Nephron (organoid): ENCODE measurements around the gene SIRPG.

Experiments
- H3K27ac Mint-ChIP-seq, 3 experiments: 2 replicates each; pipeline ENCODE4 v1.8.0; 2020; ENCODE audit warnings: mixed read lengths in 3 of 3, mild to moderate bottlenecking in 2 of 3, moderate library complexity in 1 of 3
- H3K27me3 Mint-ChIP-seq: 2 replicates; pipeline ENCODE4 v1.8.0; 2021; ENCODE audit warnings: low read depth, mild to moderate bottlenecking, moderate library complexity, mixed read lengths
- H3K36me3 Mint-ChIP-seq: 2 replicates; pipeline ENCODE4 v1.8.0; 2020; ENCODE audit warnings: low read depth, mixed read lengths
- H3K4me1 Mint-ChIP-seq: 2 replicates; pipeline ENCODE4 v1.8.0; 2020; ENCODE audit warnings: mixed read lengths
- H3K4me3 Mint-ChIP-seq, 3 experiments: 2 replicates each; pipeline ENCODE4 v1.8.0; 2020; ENCODE audit warnings: mild to moderate bottlenecking in 3 of 3, mixed read lengths in 3 of 3, moderate library complexity in 2 of 3
- H3K9me3 Mint-ChIP-seq: 2 replicates; pipeline ENCODE4 v1.8.0; 2020; ENCODE audit warnings: mixed read lengths
- TF ChIP-seq, protein P1 (sequence below), 3 experiments: fragments of 200-600 bp; sonication (generic); IDR thresholded peaks; one replicate each; pipeline ENCODE4 v1.5.0; 2021; ENCODE audit warnings: antibody characterized with exemption in 3 of 3; ENCODE audit not compliant: unreplicated experiment in 3 of 3

Gene SIRPG

DNA sequence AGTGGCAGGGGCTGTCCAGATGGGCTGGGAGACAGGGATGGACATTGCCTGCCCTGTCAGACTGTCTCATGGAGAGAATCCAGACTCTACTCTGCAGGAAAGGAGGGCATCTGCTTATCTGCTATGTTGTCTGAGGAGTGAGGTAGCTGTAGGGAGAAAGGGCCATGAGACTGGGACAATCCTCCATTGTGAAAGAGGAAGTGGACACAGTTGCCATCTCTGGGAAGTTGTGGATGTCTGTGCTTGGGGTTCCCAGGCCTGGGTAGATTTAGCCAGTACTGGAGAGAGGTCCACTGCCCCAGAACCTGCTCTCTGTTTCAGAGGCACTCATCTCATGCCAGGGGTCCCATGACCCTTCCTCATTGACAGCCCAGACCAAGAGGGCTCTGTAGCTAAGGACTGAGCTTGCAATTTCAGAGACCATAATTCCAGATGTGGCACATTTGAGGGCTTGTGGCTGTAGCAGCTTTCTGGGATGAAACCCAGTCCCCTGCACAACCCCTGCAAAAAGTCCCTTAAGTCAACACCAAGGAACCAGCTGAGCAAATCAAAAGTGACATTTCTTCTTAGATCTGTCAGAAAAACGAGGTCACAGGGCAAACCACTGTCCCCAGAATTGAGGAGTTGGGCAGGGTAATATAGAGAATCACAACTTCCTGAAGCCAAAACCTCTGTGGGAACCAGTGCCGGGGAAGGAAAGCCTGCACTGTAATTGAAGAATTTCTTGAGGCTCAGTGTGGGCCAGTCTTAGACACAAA lies 4.1 kb upstream of the SIRPG start:
- Mint-ChIP-seq H3K27ac (no peak overlapping the region), H3K9me3 (no peaks in the 10 kb centered on the region), H3K36me3 (no peaks in the 10 kb centered on the region), H3K4me3 (no peak overlapping the region), H3K27me3 (peaks cover 3% of the 10 kb centered on the region), H3K4me1 (no peaks in the 10 kb centered on the region)
- TF ChIP-seq, protein P1, sequence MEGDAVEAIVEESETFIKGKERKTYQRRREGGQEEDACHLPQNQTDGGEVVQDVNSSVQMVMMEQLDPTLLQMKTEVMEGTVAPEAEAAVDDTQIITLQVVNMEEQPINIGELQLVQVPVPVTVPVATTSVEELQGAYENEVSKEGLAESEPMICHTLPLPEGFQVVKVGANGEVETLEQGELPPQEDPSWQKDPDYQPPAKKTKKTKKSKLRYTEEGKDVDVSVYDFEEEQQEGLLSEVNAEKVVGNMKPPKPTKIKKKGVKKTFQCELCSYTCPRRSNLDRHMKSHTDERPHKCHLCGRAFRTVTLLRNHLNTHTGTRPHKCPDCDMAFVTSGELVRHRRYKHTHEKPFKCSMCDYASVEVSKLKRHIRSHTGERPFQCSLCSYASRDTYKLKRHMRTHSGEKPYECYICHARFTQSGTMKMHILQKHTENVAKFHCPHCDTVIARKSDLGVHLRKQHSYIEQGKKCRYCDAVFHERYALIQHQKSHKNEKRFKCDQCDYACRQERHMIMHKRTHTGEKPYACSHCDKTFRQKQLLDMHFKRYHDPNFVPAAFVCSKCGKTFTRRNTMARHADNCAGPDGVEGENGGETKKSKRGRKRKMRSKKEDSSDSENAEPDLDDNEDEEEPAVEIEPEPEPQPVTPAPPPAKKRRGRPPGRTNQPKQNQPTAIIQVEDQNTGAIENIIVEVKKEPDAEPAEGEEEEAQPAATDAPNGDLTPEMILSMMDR (IDR thresholded peaks at IDR 0.05; ENCODE audit: unreplicated experiment in 3 of 3): no peak

DNA sequence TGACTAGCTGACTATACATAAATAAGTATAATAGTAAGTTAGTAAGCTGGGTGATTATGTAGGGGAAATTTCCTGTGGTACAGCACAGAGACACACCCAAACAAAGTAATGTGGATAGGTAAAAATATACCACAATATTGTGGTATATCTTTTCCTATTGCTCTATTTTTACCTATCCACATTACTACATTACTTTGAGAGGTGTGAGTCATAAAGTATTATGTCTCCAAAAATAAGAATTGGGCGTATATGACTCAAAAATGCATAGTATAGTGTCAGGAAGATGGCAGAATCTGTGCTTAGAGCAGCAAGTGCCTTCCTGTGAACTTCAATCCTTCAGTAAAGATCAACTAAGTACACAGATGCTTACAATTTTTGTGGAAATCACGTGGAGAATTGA lies 2.7 kb upstream of the SIRPG start:
- Mint-ChIP-seq H3K4me3 (no peak overlapping the region), H3K9me3 (no peaks in the 10 kb centered on the region), H3K27ac (no peak overlapping the region), H3K4me1 (no peaks in the 10 kb centered on the region), H3K36me3 (no peaks in the 10 kb centered on the region), H3K27me3 (peaks cover 3% of the 10 kb centered on the region)
- TF ChIP-seq, protein P1 (IDR thresholded peaks at IDR 0.05; ENCODE audit: unreplicated experiment in 3 of 3): no peak

DNA sequence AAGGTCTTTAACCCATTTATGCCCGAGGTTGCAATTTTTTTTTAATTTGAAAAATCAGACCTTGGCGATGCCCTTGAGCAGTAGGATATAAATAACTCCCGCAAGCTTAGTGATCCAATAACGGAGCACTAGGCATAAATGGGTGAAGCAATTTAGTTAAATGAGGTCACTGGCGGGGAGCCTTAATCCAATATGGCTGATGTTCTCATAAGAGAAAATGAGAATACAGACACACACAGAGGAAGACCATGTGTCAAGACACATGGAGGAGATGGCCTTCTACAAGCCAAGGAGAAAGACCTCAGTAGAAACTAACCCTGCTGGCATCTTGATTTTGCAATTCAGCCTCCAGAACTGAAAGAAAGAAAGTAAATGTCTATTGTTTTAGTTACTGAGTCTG lies 735 bp downstream of the SIRPG start:
- peaks cover 3% of the 10 kb centered on the region for H3K27me3 Mint-ChIP-seq
- TF ChIP-seq, protein P1 (IDR thresholded peaks at IDR 0.05; ENCODE audit: unreplicated experiment in 3 of 3): no peak
- no peak overlapping the region for H3K4me3 Mint-ChIP-seq
- H3K36me3 Mint-ChIP-seq: no peaks in the 10 kb centered on the region
- peaks cover 2% of the 10 kb centered on the region for H3K9me3 Mint-ChIP-seq
- no peaks in the 10 kb centered on the region for H3K4me1 Mint-ChIP-seq
- no peak overlapping the region for H3K27ac Mint-ChIP-seq

DNA sequence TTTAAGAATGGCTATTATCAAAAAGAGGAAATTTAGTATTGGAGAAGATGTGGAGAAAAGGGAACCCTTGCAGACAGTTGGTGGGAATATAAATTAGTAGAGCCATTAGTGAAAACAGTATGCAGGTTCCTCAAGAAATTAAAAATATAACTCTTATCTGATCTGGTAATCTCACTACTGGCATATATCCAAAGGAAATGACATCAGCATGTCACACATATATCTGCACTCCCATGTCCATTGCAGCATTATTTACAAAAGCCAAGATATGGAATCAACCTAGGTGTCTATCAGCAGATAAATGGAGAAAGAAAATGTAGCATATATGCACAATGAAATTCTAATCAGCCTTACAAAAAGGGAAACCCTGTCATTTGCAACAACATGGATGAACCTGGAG lies 2.6 kb downstream of the SIRPG start:
- H3K27ac Mint-ChIP-seq: no peak overlapping the region
- H3K9me3 Mint-ChIP-seq: peaks cover 2% of the 10 kb centered on the region
- no peak overlapping the region for H3K4me3 Mint-ChIP-seq
- TF ChIP-seq, protein P1 (IDR thresholded peaks at IDR 0.05; ENCODE audit: unreplicated experiment in 3 of 3): no peak
- no peaks in the 10 kb centered on the region for H3K4me1 Mint-ChIP-seq
- peaks cover 3% of the 10 kb centered on the region for H3K27me3 Mint-ChIP-seq
- H3K36me3 Mint-ChIP-seq: no peaks in the 10 kb centered on the region

DNA sequence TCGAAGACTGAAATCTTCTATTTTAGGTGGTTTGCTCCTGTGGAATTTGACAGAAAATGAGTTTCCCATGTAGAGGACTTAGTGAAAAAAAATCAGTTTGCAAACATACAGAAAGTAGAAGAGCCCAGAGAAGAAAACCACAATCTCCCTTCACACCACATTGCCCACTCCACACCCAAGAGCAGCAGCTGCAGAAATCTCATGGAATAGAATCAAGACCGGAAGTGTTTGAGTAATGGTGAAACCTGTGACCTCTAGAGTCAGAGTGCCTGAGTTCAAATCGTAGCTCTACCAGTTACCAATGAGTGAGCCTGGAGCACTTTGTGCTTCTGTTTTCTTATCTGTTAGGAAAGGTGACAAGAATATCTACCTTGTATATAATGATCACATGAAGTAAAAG lies 4.6 kb downstream of the SIRPG start:
- no peaks in the 10 kb centered on the region for H3K27me3 Mint-ChIP-seq
- TF ChIP-seq, protein P1 (IDR thresholded peaks at IDR 0.05; ENCODE audit: unreplicated experiment in 3 of 3): no peak
- H3K4me1 Mint-ChIP-seq: no peaks in the 10 kb centered on the region
- peaks cover 2% of the 10 kb centered on the region for H3K9me3 Mint-ChIP-seq
- H3K4me3 Mint-ChIP-seq: no peak overlapping the region
- no peak overlapping the region for H3K27ac Mint-ChIP-seq
- no peaks in the 10 kb centered on the region for H3K36me3 Mint-ChIP-seq

DNA sequence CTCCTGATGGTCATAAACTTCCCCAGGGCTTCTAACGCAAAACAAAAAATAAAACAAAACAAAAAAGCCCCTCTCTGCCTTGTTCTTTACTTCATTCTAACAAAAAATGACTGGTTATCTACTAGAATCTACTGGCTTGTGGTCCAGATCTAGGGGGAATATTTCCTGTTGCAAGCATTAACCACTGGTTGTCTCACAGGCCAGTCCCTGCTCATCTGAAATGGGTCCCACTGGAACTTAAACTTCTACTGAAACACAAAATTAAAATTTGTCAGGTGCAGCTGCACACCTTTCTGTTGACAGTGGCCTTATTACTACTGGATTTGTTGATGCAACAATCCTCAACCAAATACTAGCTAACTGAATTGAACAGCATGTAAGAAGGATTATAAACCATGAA lies 5.5 kb downstream of the SIRPG start:
- Mint-ChIP-seq H3K4me1 (no peaks in the 10 kb centered on the region), H3K27me3 (no peaks in the 10 kb centered on the region), H3K27ac (no peak overlapping the region), H3K4me3 (no peak overlapping the region), H3K36me3 (no peaks in the 10 kb centered on the region), H3K9me3 (peaks cover 2% of the 10 kb centered on the region)
- TF ChIP-seq, protein P1 (IDR thresholded peaks at IDR 0.05; ENCODE audit: unreplicated experiment in 3 of 3): no peak
